IMR-90 (cell line): Measurements from ENCODE around the gene KRT10. TPM values are rescaled to one million over a fixed set of nuclear protein-coding genes. Genes with fewer than 3 reads are reported as not detected.

Experiments used
- ATAC-seq: fragments of 200-7000 bp; cut with Tn5 transposase; 2 replicates; pipeline ENCODE4 v1.9.1; 2020; ENCODE audit warnings: low read depth, mild to moderate bottlenecking, moderate library complexity
- BruUV-seq: library from RNA; stranded (reverse); fragments of 400-500 nt; replicated peaks from 2 replicates; lab custom pipeline; 2021; lab: Mats Ljungman, UMichigan
- CTCF ChIA-PET: fragments of 300-600 bp; formaldehyde crosslinking; extraction: SDS; loops from one replicate; lab custom pipeline; 2021; ENCODE audit warnings: antibody characterized with exemption; lab: Yijun Ruan, JAX
- POLR2A ChIA-PET: fragments of 300-600 bp; sonication (Branson Sonifier 250); formaldehyde crosslinking; loops from one replicate; lab custom pipeline; 2022; ENCODE audit warnings: antibody characterized with exemption; ENCODE audit not compliant: unreplicated experiment; lab: Charles Lee
- DNase-seq: peaks from one replicate; pipeline ENCODE4 v3.0.0; 2013
- H2AFZ ChIP-seq: replicated peaks from 2 replicates; pipeline ENCODE3; 2013; ENCODE audit warnings: low read length, mild to moderate bottlenecking; ENCODE audit not compliant: poor library complexity
- H2AK5ac ChIP-seq: 2 replicates; pipeline ENCODE4 v1.6.1; 2013; ENCODE audit warnings: low read depth, low read length, inconsistent platforms
- H2AK9ac ChIP-seq: replicated peaks from 2 replicates; pipeline ENCODE3; 2013; ENCODE audit warnings: mild to moderate bottlenecking, low read depth, low read length, moderate library complexity; ENCODE audit not compliant: poor library complexity
- H2BK120ac ChIP-seq: 2 replicates; pipeline ENCODE4 v1.6.1; 2013; ENCODE audit warnings: low read depth, low read length, inconsistent platforms
- H2BK15ac ChIP-seq: 3 replicates; pipeline ENCODE4 v1.6.1; 2013; ENCODE audit warnings: low read depth, low read length, inconsistent platforms
- H2BK20ac ChIP-seq: 2 replicates; pipeline ENCODE4 v1.6.1; 2013; ENCODE audit warnings: low read depth, mild to moderate bottlenecking, inconsistent platforms, low read length, moderate library complexity
- H2BK5ac ChIP-seq: 2 replicates; pipeline ENCODE4 v1.6.1; 2013; ENCODE audit warnings: mild to moderate bottlenecking, low read depth, low read length, inconsistent platforms; ENCODE audit not compliant: poor library complexity, severe bottlenecking
- H3K14ac ChIP-seq: replicated peaks from 2 replicates; pipeline ENCODE4 v1.6.1; 2013; ENCODE audit warnings: low read depth, low read length, inconsistent platforms
- H3K18ac ChIP-seq: 2 replicates; pipeline ENCODE4 v1.6.1; 2013; ENCODE audit warnings: low read depth, low read length, control low read depth
- H3K23ac ChIP-seq: 2 replicates; pipeline ENCODE4 v1.6.1; 2013; ENCODE audit warnings: low read depth, low read length, inconsistent platforms
- H3K27ac ChIP-seq: 2 replicates; pipeline ENCODE4 v1.5.1; 2013; ENCODE audit warnings: mild to moderate bottlenecking, control low read depth, low read length; ENCODE audit not compliant: insufficient read depth
- H3K27me3 ChIP-seq: 2 replicates; pipeline ENCODE4 v1.6.1; 2013; ENCODE audit warnings: low read length; ENCODE audit not compliant: control insufficient read depth, insufficient read depth
- H3K36me3 ChIP-seq: 2 replicates; pipeline ENCODE4 v1.6.1; 2013; ENCODE audit warnings: low read length, mixed read lengths; ENCODE audit not compliant: control insufficient read depth, insufficient read depth
- H3K4ac ChIP-seq: 2 replicates; pipeline ENCODE4 v1.6.1; 2013; ENCODE audit warnings: low read depth, low read length, inconsistent platforms
- H3K4me1 ChIP-seq: 2 replicates; pipeline ENCODE4 v1.6.1; 2013; ENCODE audit warnings: low read length, mixed read lengths; ENCODE audit not compliant: control insufficient read depth, insufficient read depth
- H3K4me2 ChIP-seq: 2 replicates; pipeline ENCODE4 v1.6.1; 2013; ENCODE audit warnings: low read depth, mild to moderate bottlenecking, control low read depth, low read length, moderate library complexity
- H3K4me3 ChIP-seq: 2 replicates; pipeline ENCODE4 v1.5.1; 2013; ENCODE audit warnings: low read depth, mild to moderate bottlenecking, control low read depth, low read length, moderate library complexity; ENCODE audit not compliant: insufficient read depth
- H3K56ac ChIP-seq: 2 replicates; pipeline ENCODE4 v1.6.1; 2013; ENCODE audit warnings: low read length, inconsistent platforms; ENCODE audit not compliant: insufficient read depth; ENCODE audit errors: extremely low read depth
- H3K79me1 ChIP-seq, 2 experiments: 2 replicates each; pipeline ENCODE4 v1.6.1; 2013; ENCODE audit warnings: low read length in 2 of 2, inconsistent platforms in 1 of 2, low read depth in 1 of 2
- H3K9ac ChIP-seq: 2 replicates; pipeline ENCODE4 v1.6.1; 2013; ENCODE audit warnings: low read depth, low read length, control low read depth
- H3K9me1 ChIP-seq: 2 replicates; pipeline ENCODE4 v1.6.1; 2013; ENCODE audit warnings: low read length, inconsistent platforms; ENCODE audit not compliant: insufficient read depth
- H3K9me3 ChIP-seq: 2 replicates; pipeline ENCODE4 v1.6.1; 2013; ENCODE audit warnings: low read length; ENCODE audit not compliant: control insufficient read depth, insufficient read depth
- H4K20me1 ChIP-seq: 2 replicates; pipeline ENCODE4 v1.6.1; 2013; ENCODE audit warnings: low read length, inconsistent platforms; ENCODE audit not compliant: insufficient read depth
- H4K5ac ChIP-seq: 2 replicates; pipeline ENCODE4 v1.6.1; 2013; ENCODE audit warnings: mild to moderate bottlenecking, low read depth, low read length, control low read depth
- H4K8ac ChIP-seq, 2 experiments: 2 replicates each; pipeline ENCODE4 v1.6.1; 2013; ENCODE audit warnings: low read depth in 2 of 2, low read length in 2 of 2, control low read depth in 1 of 2, inconsistent platforms in 1 of 2
- H4K91ac ChIP-seq: 2 replicates; pipeline ENCODE4 v1.6.1; 2013; ENCODE audit warnings: low read depth, low read length, inconsistent platforms; ENCODE audit not compliant: insufficient read depth
- ELK1 ChIP-seq: fragments of 150-350 bp; IDR thresholded peaks from 2 replicates; pipeline ENCODE4 v1.6.1; 2016; ENCODE audit warnings: low read depth, mild to moderate bottlenecking, low read length, moderate library complexity, borderline replicate concordance
- MAFK ChIP-seq: IDR thresholded peaks from 2 replicates; pipeline ENCODE4 v1.6.1; 2012; ENCODE audit warnings: low read depth, low read length, improper control_type of control experiment
- MXI1 ChIP-seq: IDR thresholded peaks from 2 replicates; pipeline ENCODE4 v1.6.1; 2012; ENCODE audit warnings: low read depth, mild to moderate bottlenecking, low read length, moderate library complexity, borderline replicate concordance
- WGBS, 2 experiments: methylation state at CpG; one replicate each; pipeline versions ENCODE4 v1.1.5 to v1.1.7; 2013; ENCODE audit warnings: missing lambda C conversion rate in 2 of 2; ENCODE audit not compliant: insufficient read length in 1 of 2; ENCODE audit errors: extremely low coverage in 2 of 2; 5-methylcytosine and 5-hydroxymethylcytosine counted together
- dilution Hi-C: fragments of 300-500 bp; cut with HindIII; formaldehyde crosslinking; loops from one replicate; pipeline ENCODE4 v1.14.3; 2018; ENCODE audit warnings: low sequenced_read_pairs; ENCODE audit not compliant: unreplicated experiment
- in situ Hi-C: fragments of 300-500 bp; cut with MboI; formaldehyde crosslinking; loops from 3 replicates; pipeline ENCODE4 v1.14.3; 2019; ENCODE audit warnings: low sequenced_read_pairs, inconsistent platforms, mixed read lengths
- intact Hi-C: fragments of 100-400 bp; cut with micrococcal nuclease; formaldehyde crosslinking; loops from 2 replicates; pipeline ENCODE4 v1.10.0; 2022
- polyA plus RNA-seq, 3 experiments: library from polyadenylated mRNA; depleted of rRNA; stranded (reverse); fragments of >200 nt; gene quantifications; 2 replicates each; pipeline ENCODE4 v1.2.3, GENCODE V29; 2012; ENCODE audit warnings: low replicate concordance in 1 of 3
- total RNA-seq: library from RNA; depleted of rRNA; stranded (reverse); fragments of >200 nt; gene quantifications from 2 replicates; pipeline ENCODE4 v1.2.3, GENCODE V29; 2012

KRT10 gene
- total and polyA plus RNA-seq, 2 of the 4 experiments (the other 2 are of a cell fraction): 0.18 to 18.3 TPM

GRCh38 chr17:40839194-40839593 lies 16.8 kb upstream of the KRT10 start:
- Histone ChIP-seq H3K14ac (no peak overlapping the region), H4K20me1 (no peaks in the 10 kb centered on the region), H3K27me3 (no peaks in the 10 kb centered on the region; the same call in 1 of the 2 replicates), H3K56ac (no peak overlapping the region), H3K9ac (no peak overlapping the region), H3K23ac (no peak overlapping the region), H4K5ac (no peak overlapping the region), H2BK5ac (no peak overlapping the region), H3K4me2 (no peak overlapping the region), H3K27ac (no peak overlapping the region), H3K4me3 (no peak overlapping the region), H2AFZ (no peak overlapping the region), H3K9me1 (0 out of 2 replicates have a peak, but pooled peaks cover 4% of the 10 kb centered on the region), H4K91ac (no peak overlapping the region), H2BK15ac (no peak overlapping the region), H2AK5ac (no peak overlapping the region), H4K8ac (no peak overlapping the region), H3K36me3 (peaks cover 8% of the 10 kb centered on the region), H3K18ac (no peak overlapping the region), H2BK120ac (no peak overlapping the region), H2BK20ac (no peak overlapping the region), H3K4me1 (no peaks in the 10 kb centered on the region), H3K9me3 (no peaks in the 10 kb centered on the region), H3K4ac (no peak overlapping the region), H3K79me1 (no peaks in the 10 kb centered on the region), H2AK9ac (no peak overlapping the region)
- dilution Hi-C loops: no loop called here
- DNase-seq: no peak
- intact Hi-C loops: no loop called here
- BruUV-seq: no TSS peak
- CTCF ChIA-PET: no interaction called here
- 80% methylated on average over 1 of the region's 3 CpGs; no CpG with 5 or more reads in 1 of the 2 experiments for WGBS, 2 experiments
- POLR2A ChIA-PET: no interaction called here
- TF ChIP-seq MXI1: no peak
- no peak for TF ChIP-seq ELK1
- peak; percentile 11; the same call in 1 of the 2 replicates for TF ChIP-seq MAFK
- in situ Hi-C loops: no loop called here
- no peak for ATAC-seq
